Fibroblast of skin of left biceps (primary cell): ENCODE results near the gene E2F2.
A peak's percentile ranks its signal among the peaks of the same experiment; 100 is the strongest.

Experiments used
- DNase-seq, 2 experiments: peaks; one replicate each; pipeline ENCODE4 v3.0.0-alpha.2; 2013; ENCODE audit warnings: low read depth in 2 of 2

Gene E2F2

GRCh38 chr1:23563003-23563402 is 32.0 kb upstream of the E2F2 start:
- no peak for DNase-seq

GRCh38 chr1:23562137-23562876 is 31.3 kb upstream of the E2F2 start:
- peak; percentile 83 to 84 for DNase-seq

GRCh38 chr1:23561813-23562100 is 30.7 kb upstream of the E2F2 start:
- no peak for DNase-seq

GRCh38 chr1:23561076-23561812 is 30.2 kb upstream of the E2F2 start:
- no peak for DNase-seq

- DNase-seq, result no peak
Measured at GRCh38 chr1:23559985-23560741, 29.1 kb upstream of the E2F2 start.

GRCh38 chr1:23559136-23559984 is 28.3 kb upstream of the E2F2 start, which contains the start of gene ID3:
TSS of gene ID3 (minus strand) at chr1:23559501. CDS start at chr1:23559426, 75 bp downstream.
- peak; percentile 97 to 98 for DNase-seq

GRCh38 chr1:23558872-23559135 is 27.8 kb upstream of the E2F2 start:
- DNase-seq, result no peak

- no peak for DNase-seq
Measured at GRCh38 chr1:23558140-23558871, 27.3 kb upstream of the E2F2 start.

- DNase-seq, result no peak
Measured at GRCh38 chr1:23557471-23558124, 26.6 kb upstream of the E2F2 start.

GRCh38 chr1:23556635-23557470 is 25.8 kb upstream of the E2F2 start:
- no peak for DNase-seq

GRCh38 chr1:23555986-23556634 is 25.1 kb upstream of the E2F2 start:
- no peak for DNase-seq

GRCh38 chr1:23555270-23555985 is 24.4 kb upstream of the E2F2 start:
- no peak for DNase-seq

GRCh38 chr1:23554481-23555269 is 23.6 kb upstream of the E2F2 start:
- DNase-seq, result peak; percentile 64 to 65

- DNase-seq, result no peak
Measured at GRCh38 chr1:23554127-23554480, 23.1 kb upstream of the E2F2 start.

GRCh38 chr1:23553231-23554126 is 22.4 kb upstream of the E2F2 start:
- no peak for DNase-seq

GRCh38 chr1:23551849-23552248 is 20.8 kb upstream of the E2F2 start:
- DNase-seq, result no peak

- DNase-seq, result no peak
Measured at GRCh38 chr1:23548704-23549143, 17.7 kb upstream of the E2F2 start.
